ENCODE measurements around the gene RPL28. TPM values are rescaled to one million over a fixed set of nuclear protein-coding genes. Genes with fewer than 3 reads are reported as not detected.
"Not testable (repeated sequence)": the region's sequence is repeated elsewhere in the genome, so short reads cannot be mapped to it uniquely, and the experiment has no call there.

The RPL28 gene
- total RNA-seq, 1 donor from 2014 or later: 618 TPM

DNA sequence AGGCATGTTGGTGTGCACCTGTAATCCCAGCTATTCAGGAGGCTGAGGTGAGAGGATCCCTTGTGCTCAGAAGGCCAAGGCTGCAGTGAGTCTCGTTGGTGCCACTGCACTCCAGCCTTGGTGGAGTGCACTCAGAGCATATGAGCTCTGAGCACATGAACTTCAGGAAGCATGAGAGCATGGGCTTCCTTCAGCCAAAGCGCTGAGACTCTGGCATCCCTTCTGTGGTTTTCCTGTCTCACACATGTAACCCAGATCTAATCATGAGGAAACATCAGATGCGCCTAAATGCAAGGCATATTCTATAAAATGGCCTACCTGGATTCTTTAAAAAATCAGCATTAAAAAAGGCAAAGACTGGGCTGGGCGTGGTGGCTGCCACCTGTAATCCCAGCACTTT is 35.5 kb downstream of the RPL28 start:
- DNase-seq (ENCODE audit: extremely low read depth, low read depth, low spot score): not testable (repeated sequence)

- DNase-seq (ENCODE audit: extremely low read depth, low read depth, low spot score): no peak
Measured at GRCh38 chr19:55423225-55424005, 37.7 kb downstream of the RPL28 start.

GRCh38 chr19:55424518-55424917 is 38.8 kb downstream of the RPL28 start:
- no peak for DNase-seq (ENCODE audit: extremely low read depth, low read depth, low spot score)

GRCh38 chr19:55426042-55426441 is 40.3 kb downstream of the RPL28 start:
- DNase-seq (ENCODE audit: extremely low read depth, low read depth, low spot score): no peak

- no peak for DNase-seq (ENCODE audit: extremely low read depth, low read depth, low spot score)
Measured at GRCh38 chr19:55431183-55431582, 45.5 kb downstream of the RPL28 start.

DNA sequence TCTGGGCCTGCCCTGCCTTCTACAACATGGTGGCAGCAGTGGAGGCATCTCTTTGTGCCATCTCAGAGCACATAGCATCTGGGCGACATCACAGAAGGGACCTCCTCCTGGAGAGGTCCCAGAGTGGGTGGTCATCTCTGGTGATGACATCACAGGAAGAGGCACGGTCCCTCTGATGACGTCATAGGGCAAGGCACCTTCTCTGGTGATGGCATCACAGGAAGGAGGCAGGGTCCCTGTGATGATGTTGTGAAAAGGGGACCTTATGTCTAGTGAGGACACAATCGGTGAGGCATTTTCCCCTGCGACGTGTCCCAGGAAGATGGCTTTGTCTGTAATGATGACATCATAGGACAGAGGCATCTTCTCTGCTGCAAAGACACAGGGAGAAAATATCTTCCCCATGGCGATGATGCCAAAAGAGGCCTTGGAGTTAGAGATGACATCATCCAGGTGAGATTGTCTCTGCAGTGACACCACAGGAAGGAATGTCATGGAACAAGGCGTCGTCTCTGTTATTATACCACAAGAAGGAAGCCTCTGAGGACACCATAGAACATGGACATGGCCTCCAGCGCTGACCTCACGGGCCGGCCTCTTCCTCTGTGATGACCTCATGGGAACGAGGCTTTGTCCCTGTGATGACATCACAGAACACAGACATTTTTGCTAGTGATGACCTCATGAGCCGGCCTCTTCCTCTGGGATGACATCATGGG is 46.7 kb downstream of the RPL28 start:
- DNase-seq (ENCODE audit: extremely low read depth, low read depth, low spot score): no peak

GRCh38 chr19:55433292-55433691 is 47.6 kb downstream of the RPL28 start:
- DNase-seq (ENCODE audit: extremely low read depth, low read depth, low spot score): no peak

DNA sequence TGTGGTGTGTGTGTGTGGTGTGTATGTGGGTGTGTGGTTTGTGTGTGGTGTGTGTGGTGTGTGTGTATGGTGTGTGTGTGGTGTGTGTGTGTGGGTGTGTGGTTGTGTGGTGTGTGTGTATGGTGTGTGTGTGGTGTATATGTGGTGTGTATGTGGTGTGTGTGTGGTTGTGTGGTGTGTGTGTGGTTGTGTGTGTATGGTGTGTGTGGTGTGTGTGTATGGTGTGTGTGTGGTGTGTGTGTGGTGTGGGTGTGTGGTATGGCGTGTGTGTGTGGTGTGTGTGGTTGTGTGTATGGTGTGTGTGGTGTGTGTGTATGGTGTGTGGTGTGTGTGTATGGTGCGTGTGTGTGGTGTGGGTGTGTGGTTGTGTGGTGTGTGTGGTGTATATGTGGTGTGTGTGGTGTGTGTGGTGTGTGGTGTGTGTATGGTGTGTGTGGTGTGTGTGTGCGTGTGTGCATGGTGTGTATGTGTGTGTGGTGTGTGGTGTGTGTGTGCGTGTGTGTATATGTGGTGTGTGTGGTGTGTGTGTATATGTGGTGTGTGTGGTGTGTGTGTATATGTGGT is 48.7 kb downstream of the RPL28 start:
- DNase-seq (ENCODE audit: extremely low read depth, low read depth, low spot score): no peak

DNA sequence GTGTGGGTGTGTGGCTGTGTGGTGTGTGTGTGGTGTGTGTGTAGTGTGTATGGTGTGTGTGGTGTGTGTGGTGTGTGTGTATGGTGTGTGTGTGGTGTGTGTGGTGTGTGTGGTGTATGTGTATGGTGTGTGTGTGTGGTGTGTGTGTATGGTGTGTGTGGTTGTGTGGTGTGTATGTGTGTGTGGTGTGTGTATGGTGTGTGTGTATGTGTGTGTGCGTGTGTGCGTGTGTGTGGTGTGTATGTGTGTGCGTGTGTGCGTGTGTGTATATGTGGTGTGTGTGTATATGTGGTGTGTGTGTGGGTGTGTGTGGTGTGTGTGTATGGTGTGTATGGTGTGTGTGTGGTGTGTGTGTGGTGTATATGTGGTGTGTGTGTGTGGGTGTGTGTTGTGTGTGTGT is 49.3 kb downstream of the RPL28 start:
- no peak for DNase-seq (ENCODE audit: extremely low read depth, low read depth, low spot score)

GRCh38 chr19:55436847-55437246 is 51.1 kb downstream of the RPL28 start:
- DNase-seq (ENCODE audit: extremely low read depth, low read depth, low spot score): no peak

DNA sequence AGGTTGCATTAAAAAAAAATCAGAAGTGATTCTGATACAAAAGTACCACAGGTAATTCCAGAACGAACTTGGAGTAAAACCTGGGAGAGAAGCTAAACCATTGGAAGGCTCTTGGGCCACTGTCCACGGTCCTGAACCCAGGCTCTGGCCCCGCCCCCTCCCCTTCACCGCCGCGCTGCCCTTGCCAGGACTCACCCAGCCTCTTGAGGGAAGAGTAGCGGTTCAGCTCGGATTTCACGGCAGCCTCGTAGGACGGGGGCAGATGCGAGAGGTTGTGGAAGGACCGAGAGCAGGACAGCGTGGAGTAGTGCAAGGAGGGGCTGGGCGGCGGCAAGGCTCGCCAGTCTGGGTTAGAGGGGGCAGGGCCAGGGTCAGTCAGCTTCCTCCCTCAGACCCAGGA is 51.7 kb downstream of the RPL28 start:
- DNase-seq (ENCODE audit: extremely low read depth, low read depth, low spot score): no peak

- no peak for DNase-seq (ENCODE audit: extremely low read depth, low read depth, low spot score)
Measured at GRCh38 chr19:55439052-55439451, 53.3 kb downstream of the RPL28 start.

- DNase-seq (ENCODE audit: extremely low read depth, low read depth, low spot score): no peak
Measured at GRCh38 chr19:55440411-55441105, 54.8 kb downstream of the RPL28 start.

DNA sequence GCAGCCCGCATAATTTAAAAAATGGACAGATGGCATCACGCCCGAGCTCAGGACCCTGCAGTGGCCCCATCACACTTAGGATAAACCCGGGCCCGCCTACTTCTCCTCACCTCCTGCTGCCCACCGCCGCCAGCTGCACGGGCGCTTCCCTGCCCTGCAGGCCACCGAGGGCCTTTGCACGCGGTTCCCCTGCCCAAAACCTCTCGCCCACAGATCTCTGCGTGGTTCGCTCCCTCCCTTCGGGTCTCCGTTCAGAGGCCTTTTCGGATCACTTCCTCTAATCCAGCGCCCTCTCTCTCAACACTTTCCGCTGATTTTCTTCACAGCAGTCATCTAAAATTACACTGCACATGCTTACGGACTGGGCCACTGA is 55.6 kb downstream of the RPL28 start:
- no peak for DNase-seq (ENCODE audit: extremely low read depth, low read depth, low spot score)

DNA sequence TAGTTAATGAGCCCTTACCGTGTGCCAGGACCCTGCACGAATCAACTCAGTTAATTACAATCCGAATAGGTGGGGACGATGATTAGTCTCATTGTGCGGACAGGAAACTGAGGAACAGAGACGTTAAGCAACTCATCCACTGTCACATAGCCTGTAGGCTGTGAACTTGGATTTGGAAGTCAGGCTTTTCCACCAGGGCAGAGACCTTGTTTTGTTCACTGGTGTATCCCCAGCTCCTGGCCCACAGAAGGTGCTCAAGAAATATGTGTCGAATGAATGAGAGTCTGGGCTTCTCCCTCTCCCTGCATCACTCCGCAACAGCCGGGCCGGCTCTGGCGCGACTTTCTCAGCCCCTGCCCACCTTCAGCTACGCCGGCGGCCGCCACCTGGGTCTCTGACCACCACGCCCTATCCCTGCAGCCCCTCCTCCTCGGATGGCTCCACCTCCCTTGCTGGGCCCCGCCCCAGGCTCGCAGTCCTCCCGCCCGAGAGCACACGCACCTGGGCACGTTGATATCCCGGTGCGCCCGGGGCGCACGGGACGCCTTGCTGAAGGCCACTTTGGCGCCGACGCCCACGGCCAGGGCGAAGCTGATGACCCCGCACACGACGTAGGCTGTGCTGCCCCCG is 56.1 kb downstream of the RPL28 start:
- no peak for DNase-seq (ENCODE audit: extremely low read depth, low read depth, low spot score)

DNA sequence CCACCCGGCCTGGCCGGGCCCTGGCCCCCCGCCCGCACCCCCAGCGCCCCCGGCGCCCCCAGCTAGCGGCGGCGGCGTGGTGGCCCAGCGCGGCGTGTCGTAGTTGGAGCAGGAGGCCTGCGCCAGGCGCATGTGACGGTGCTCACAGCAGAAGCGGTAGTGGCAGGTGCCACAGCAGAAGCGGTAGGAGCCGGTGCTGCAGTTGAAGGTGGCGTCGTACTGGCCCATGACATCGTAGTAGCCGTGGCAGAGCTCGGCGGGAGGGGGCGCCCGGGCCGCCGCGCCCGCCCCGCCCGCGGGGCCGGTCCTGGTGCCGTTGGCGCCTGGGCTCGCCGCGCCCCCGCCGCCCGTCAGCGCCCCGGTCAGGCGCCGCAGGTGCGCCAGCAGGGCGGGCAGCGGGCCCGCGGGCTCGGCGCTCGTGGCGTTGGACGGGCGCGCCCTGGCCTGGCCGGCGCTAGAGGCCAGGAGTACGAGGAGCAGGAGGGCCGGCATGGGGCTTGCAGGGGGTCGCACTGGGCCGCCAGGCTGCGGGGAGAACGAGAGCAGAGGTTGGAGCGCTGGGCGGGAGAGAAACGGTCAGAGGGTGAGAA is 56.7 kb downstream of the RPL28 start:
- DNase-seq (ENCODE audit: extremely low read depth, low read depth, low spot score): no peak

DNA sequence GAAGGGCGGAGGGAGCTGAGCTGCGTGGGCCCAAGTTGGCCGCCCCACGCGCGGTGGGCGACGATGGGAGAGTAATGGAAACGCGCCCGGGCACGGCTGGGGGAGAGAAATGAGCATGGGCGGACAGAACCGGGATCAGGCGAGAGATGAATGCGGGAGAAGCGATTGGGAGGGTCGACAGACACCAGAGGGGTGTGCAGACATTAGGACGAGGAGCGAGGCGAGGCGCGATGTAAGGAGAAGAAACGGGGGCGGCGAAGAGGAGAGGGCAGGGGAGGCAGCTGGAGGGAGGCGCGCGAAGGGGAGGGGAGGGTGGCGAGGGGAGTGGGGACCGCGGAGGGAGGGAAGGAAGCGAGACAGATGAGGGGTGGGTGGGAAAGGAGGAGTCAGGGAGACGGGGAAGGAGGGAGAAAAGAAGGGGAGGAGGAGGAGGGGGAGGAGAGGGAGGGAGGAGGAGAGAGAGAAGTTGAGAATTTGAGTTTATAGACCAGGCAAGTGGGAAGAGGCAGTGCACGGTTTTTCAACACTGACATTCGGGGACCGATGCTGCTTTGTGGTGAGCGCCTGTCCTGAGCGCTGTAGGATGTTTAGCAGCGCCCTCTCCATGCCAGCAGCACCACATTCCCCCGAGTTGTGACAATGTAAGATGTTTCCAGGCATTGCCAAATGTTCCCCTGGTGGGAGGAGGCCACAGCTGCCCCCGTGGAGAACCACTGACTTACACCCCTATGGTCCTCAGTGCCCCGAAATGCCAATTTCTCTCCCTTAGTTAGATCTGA is 57.5 kb downstream of the RPL28 start, which contains the start of gene SHISA7:
SHISA7 (minus strand) TSS at position 256 of the 779 bp plus-strand sequence. CDS start 437 bp downstream, outside the sequence.
- DNase-seq (ENCODE audit: extremely low read depth, low read depth, low spot score): no peak

GRCh38 chr19:55443824-55444480 is 58.2 kb downstream of the RPL28 start:
- no peak for DNase-seq (ENCODE audit: extremely low read depth, low read depth, low spot score)

DNA sequence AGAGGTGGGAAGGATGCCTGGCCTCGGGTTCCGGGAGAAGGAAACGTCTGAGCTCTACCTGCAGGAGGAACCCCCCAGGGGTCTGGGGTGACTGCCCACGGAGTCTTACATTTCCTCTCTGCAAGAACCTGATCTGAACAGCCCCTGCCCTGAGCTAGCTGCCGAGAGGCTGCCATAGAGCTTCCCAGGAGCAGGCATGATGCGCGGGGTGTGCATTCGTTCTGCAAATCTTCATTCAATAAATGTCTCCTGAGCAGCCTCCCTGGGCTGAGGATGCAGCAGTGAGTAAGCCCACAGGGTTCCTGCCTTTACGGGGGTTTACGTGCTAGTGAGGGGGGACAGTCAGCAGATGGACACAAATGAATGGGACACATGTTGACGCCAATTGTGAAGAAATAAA is 58.9 kb downstream of the RPL28 start:
- DNase-seq (ENCODE audit: extremely low read depth, low read depth, low spot score): no peak

Measured in glomerular endothelial cell (primary cell).